Mesenchymal stem cell (in vitro differentiated cells and primary cell): ENCODE measurements around the gene ARHGEF16.

Source experiments
- DNase-seq: peaks from one replicate; pipeline ENCODE4 v3.0.0-alpha.2; 2013
- H2AFZ ChIP-seq: one replicate; pipeline ENCODE4 v1.6.1; 2013; ENCODE audit warnings: low read depth, mild to moderate bottlenecking, control low read depth, inconsistent platforms, low read length, moderate library complexity
- H2AK5ac ChIP-seq: 2 replicates; pipeline ENCODE4 v1.6.1; 2013; ENCODE audit warnings: low read length, moderate library complexity, mild to moderate bottlenecking, inconsistent platforms; ENCODE audit not compliant: severe bottlenecking
- H2BK120ac ChIP-seq: one replicate; pipeline ENCODE4 v1.6.1; 2013; ENCODE audit warnings: low read depth, mild to moderate bottlenecking, inconsistent platforms, low read length, moderate library complexity
- H2BK12ac ChIP-seq, 2 experiments: one replicate each; pipeline ENCODE4 v1.6.1; 2013; ENCODE audit warnings: inconsistent platforms in 2 of 2, low read length in 2 of 2, mild to moderate bottlenecking in 2 of 2, moderate library complexity in 2 of 2, control low read depth in 1 of 2
- H2BK15ac ChIP-seq: one replicate; pipeline ENCODE4 v1.6.1; 2013; ENCODE audit warnings: mild to moderate bottlenecking, low read depth, inconsistent platforms; ENCODE audit not compliant: poor library complexity, severe bottlenecking
- H2BK5ac ChIP-seq: 2 replicates; pipeline ENCODE4 v1.6.1; 2013; ENCODE audit warnings: low read depth, mild to moderate bottlenecking, low read length, control low read depth, inconsistent platforms; ENCODE audit not compliant: poor library complexity, severe bottlenecking
- H3K14ac ChIP-seq, 2 experiments: one replicate each; pipeline ENCODE4 v1.6.1; 2013; ENCODE audit warnings: inconsistent platforms in 2 of 2, low read length in 2 of 2, control low read depth in 1 of 2, mild to moderate bottlenecking in 1 of 2, moderate library complexity in 1 of 2
- H3K18ac ChIP-seq, 2 experiments: one replicate each; pipeline ENCODE4 v1.6.1; 2013; ENCODE audit warnings: inconsistent platforms in 2 of 2, low read length in 2 of 2, control low read depth in 1 of 2, low read depth in 1 of 2, mild to moderate bottlenecking in 1 of 2
- H3K23ac ChIP-seq, 2 experiments: one replicate each; pipeline ENCODE4 v1.6.1; 2013; ENCODE audit warnings: inconsistent platforms in 2 of 2, low read length in 2 of 2, mild to moderate bottlenecking in 2 of 2, moderate library complexity in 2 of 2, control low read depth in 1 of 2
- H3K27ac ChIP-seq: 2 replicates; pipeline ENCODE4 v1.5.1; 2013; ENCODE audit warnings: mild to moderate bottlenecking, moderate library complexity, low read length, control low read depth, inconsistent platforms; ENCODE audit not compliant: poor library complexity, severe bottlenecking
- H3K27me3 ChIP-seq, 2 experiments: 2 replicates each; pipeline versions ENCODE4 v1.6.1 to v1.7.0; 2013; ENCODE audit warnings: low read length in 2 of 2, mild to moderate bottlenecking in 2 of 2, moderate library complexity in 2 of 2, control low read depth in 1 of 2, inconsistent platforms in 1 of 2; ENCODE audit not compliant: control insufficient read depth in 1 of 2, insufficient read depth in 1 of 2
- H3K36me3 ChIP-seq, 2 experiments: 2 replicates each; pipeline versions ENCODE4 v1.6.1 to v1.7.0; 2013; ENCODE audit warnings: low read length in 2 of 2, control low read depth in 1 of 2, inconsistent platforms in 1 of 2, low read depth in 1 of 2, mild to moderate bottlenecking in 1 of 2; ENCODE audit not compliant: insufficient read depth in 2 of 2, control insufficient read depth in 1 of 2
- H3K4ac ChIP-seq, 2 experiments: one replicate each; pipeline ENCODE4 v1.6.1; 2013; ENCODE audit warnings: inconsistent platforms in 2 of 2, low read length in 2 of 2, mild to moderate bottlenecking in 2 of 2, moderate library complexity in 2 of 2, control low read depth in 1 of 2, low read depth in 1 of 2
- H3K4me1 ChIP-seq: 2 replicates; pipeline ENCODE4 v1.6.1; 2013; ENCODE audit warnings: low read depth, low read length, control low read depth; ENCODE audit not compliant: control insufficient read depth, insufficient read depth
- H3K4me2 ChIP-seq: 2 replicates; pipeline ENCODE4 v1.6.1; 2013; ENCODE audit warnings: low read length, mild to moderate bottlenecking, inconsistent platforms; ENCODE audit not compliant: poor library complexity, severe bottlenecking
- H3K4me3 ChIP-seq, 2 experiments: 2 replicates each; pipeline versions ENCODE4 v1.5.1 to v1.7.0; 2013; ENCODE audit warnings: low read length in 2 of 2, mild to moderate bottlenecking in 2 of 2, control low read depth in 1 of 2, low read depth in 1 of 2; ENCODE audit not compliant: insufficient read depth in 1 of 2
- H3K79me1 ChIP-seq: replicated peaks from 2 replicates; pipeline ENCODE4 v1.6.1; 2013; ENCODE audit warnings: mild to moderate bottlenecking, control low read depth, low read length, inconsistent platforms; ENCODE audit not compliant: poor library complexity, severe bottlenecking
- H3K9ac ChIP-seq: 2 replicates; pipeline ENCODE4 v1.7.0; 2013; ENCODE audit warnings: mild to moderate bottlenecking, low read length, moderate library complexity
- H3K9me3 ChIP-seq: 2 replicates; pipeline ENCODE4 v1.7.0; 2013; ENCODE audit warnings: mild to moderate bottlenecking, low read length; ENCODE audit not compliant: control insufficient read depth
- H4K8ac ChIP-seq: one replicate; pipeline ENCODE4 v1.6.1; 2013; ENCODE audit warnings: inconsistent platforms, mild to moderate bottlenecking, low read length, moderate library complexity
- H4K91ac ChIP-seq: one replicate; pipeline ENCODE4 v1.6.1; 2013; ENCODE audit warnings: mild to moderate bottlenecking, low read length, inconsistent platforms
- WGBS: methylation state at CpG from one replicate; pipeline ENCODE4 v1.1.7; 2013; ENCODE audit warnings: mixed read lengths; 5-methylcytosine and 5-hydroxymethylcytosine counted together

ARHGEF16 gene

DNA sequence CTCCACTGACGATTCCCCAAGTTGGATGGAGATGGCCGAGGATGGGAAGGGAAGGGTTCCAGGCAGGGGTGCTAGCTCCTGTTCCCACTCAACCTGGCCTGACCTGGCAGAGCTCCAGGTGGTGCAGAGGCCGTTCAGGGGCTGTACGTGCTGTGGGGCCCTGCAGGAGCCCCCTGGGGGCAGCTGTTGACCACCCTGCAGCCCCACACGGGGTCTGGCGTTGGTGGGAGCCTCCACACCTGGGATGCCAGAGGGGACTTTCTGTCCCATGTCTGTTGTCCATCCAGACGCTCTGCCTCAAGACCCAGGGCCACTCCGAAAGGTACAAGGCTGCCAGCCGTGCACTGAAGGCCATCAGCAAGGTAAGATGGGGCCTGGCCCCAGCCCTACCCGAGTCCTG, 20.0 kb downstream of the ARHGEF16 start:
- 81% methylated on average over 10 of the region's 10 CpGs for WGBS
- Histone ChIP-seq H3K9me3 (no peaks in the 10 kb centered on the region), H3K14ac (no peak overlapping the region)

DNA sequence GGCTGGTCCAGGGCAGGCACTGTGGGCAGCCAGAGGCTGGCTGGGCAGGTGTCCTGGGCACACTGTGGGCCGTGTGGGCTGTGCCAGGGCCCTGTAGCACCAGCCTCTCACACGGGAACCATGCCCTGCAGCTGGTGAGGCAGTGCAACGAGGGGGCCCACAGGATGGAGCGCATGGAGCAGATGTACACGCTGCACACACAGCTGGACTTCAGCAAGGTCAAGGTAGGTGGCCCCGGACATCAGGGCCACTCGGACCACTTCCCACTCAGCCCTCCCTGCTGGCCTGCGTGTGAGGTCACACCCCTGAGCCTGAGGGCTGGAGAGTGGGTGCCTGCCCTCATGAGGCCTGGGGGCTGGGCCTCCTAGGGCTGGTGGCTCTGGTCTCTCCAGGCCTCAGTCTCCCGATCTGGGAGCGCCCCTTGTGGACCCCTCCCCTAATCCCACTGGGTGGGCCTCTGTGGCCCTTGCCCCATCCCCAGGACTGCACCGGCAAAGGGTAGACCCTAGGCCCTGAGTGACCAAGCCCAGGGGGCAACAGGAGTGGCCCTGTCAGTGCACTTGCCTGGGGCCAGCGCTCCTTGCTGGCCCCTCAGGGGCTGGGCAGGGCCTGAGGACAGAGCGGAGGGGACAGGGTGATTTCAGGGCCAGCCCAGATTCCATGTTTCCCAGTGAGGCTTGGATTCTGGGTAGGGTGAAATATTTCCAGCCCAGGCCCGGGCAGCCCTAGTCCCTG, 21.5 kb downstream of the ARHGEF16 start:
- Histone ChIP-seq H2BK15ac (no peak overlapping the region), H3K9ac (no peak overlapping the region), H2AFZ (no peak overlapping the region), H4K8ac (no peak overlapping the region), H3K14ac (no peak overlapping the region), H3K27ac (no peak overlapping the region), H2BK120ac (no peak overlapping the region), H3K9me3 (no peaks in the 10 kb centered on the region), H3K79me1 (no peaks in the 10 kb centered on the region), H4K91ac (no peak overlapping the region), H3K4me2 (no peak overlapping the region), H3K18ac (no peak overlapping the region), H2AK5ac (no peak overlapping the region), H3K27me3 (peaks cover 0 to 50% of the 10 kb centered on the region in 2 experiments), H2BK12ac (no peak overlapping the region), H3K4ac (no peak overlapping the region), H3K36me3 (no peaks in the 10 kb centered on the region), H3K4me1 (peaks cover 35% of the 10 kb centered on the region), H2BK5ac (no peak overlapping the region), H3K4me3 (no peak overlapping the region), H3K23ac (no peak overlapping the region)
- DNase-seq: no peak
- WGBS: 96% methylated on average over 14 of the region's 14 CpGs

More for the DNA sequence above, 20.0 kb downstream of the ARHGEF16 start:
- Histone ChIP-seq H3K4me2 (no peak overlapping the region), H3K4me3 (no peak overlapping the region), H3K18ac (no peak overlapping the region), H3K23ac (no peak overlapping the region), H3K27me3 (peaks cover 0 to 41% of the 10 kb centered on the region in 2 experiments), H2BK12ac (no peak overlapping the region), H2BK120ac (no peak overlapping the region), H3K79me1 (no peaks in the 10 kb centered on the region), H3K36me3 (no peaks in the 10 kb centered on the region), H4K91ac (no peak overlapping the region), H3K9ac (no peak overlapping the region), H2BK5ac (no peak overlapping the region), H3K4ac (no peak overlapping the region), H2AFZ (no peak overlapping the region), H2AK5ac (no peak overlapping the region), H4K8ac (no peak overlapping the region), H2BK15ac (no peak overlapping the region), H3K27ac (no peak overlapping the region), H3K4me1 (peaks cover 47% of the 10 kb centered on the region)
- no peak for DNase-seq

DNA sequence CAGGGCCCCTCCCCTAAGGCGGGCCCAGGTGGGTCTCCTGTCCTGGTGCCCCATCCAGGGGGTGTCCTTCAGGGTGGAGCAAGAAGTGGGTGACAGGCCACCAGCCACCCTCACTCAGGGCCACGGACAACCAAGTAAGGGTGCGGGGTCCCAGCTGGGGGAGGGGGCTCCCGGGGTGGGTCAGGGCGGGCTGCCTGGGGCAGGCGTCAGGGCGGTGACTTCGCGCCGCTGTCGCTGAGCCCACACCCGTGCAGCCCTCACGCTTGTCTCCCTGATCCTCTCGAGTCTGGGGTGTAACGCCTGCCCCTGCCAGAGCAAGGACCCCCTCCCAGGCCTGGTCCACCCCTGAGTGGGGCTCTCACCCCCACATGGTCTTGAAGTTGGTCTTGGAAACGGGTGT, 22.2 kb downstream of the ARHGEF16 start:
- no peak overlapping the region for H4K8ac ChIP-seq

DNA sequence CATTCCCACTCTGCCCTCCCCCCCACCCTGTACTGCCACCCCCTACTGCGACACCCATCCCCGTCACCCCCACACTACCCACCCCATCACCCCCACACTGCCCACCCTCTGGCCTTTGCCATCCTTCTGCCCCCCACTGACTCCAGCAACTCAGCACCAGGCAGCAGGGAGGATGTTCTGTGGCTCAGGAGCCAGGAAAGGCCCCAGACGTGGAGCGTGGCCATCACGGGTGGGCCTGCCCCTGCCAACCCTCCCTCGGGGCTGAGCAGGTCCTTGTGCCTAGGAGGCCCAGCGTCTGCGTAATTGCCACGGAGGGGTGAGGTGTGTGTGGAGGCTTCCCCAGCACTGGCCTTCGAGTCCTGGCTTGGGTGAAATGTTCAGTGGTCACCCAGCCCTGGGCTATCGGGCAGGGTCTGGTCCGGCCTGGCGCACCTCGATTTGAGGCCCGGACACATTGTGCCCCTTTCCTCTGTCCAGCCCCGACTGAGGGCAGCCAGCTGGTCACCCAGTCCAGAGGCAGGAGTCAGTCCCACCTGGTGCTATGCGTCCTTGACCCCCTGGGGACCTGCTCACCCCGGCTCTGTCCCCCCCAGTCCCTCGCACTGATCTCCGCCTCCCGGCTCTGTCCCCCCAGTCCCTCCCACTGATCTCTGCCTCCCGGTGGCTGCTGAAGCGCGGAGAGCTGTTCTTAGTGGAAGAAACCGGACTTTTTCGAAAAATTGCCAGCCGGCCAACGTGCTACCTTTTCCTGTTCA, 23.0 kb downstream of the ARHGEF16 start:
- Histone ChIP-seq H2BK12ac (no peak overlapping the region), H3K9ac (no peak overlapping the region), H3K27ac (no peak overlapping the region), H3K4ac (no peak overlapping the region), H3K27me3 (peaks cover 0 to 55% of the 10 kb centered on the region in 2 experiments), H3K14ac (no peak overlapping the region), H3K79me1 (no peaks in the 10 kb centered on the region), H3K36me3 (no peaks in the 10 kb centered on the region), H3K4me2 (no peak overlapping the region), H3K4me3 (no peak overlapping the region), H3K18ac (no peak overlapping the region), H2AK5ac (no peak overlapping the region), H3K23ac (no peak overlapping the region), H4K8ac (no peak overlapping the region), H2AFZ (no peak overlapping the region), H2BK15ac (no peak overlapping the region), H3K9me3 (no peaks in the 10 kb centered on the region), H3K4me1 (peaks cover 26% of the 10 kb centered on the region), H4K91ac (no peak overlapping the region), H2BK120ac (no peak overlapping the region), H2BK5ac (no peak overlapping the region)
- no peak for DNase-seq
- WGBS: 86% methylated on average over 26 of the region's 28 CpGs

More for the DNA sequence above, 22.2 kb downstream of the ARHGEF16 start:
- Histone ChIP-seq H2BK15ac (no peak overlapping the region), H3K79me1 (no peaks in the 10 kb centered on the region), H2BK5ac (no peak overlapping the region), H3K27me3 (peaks cover 0 to 57% of the 10 kb centered on the region in 2 experiments), H3K27ac (no peak overlapping the region), H3K4ac (no peak overlapping the region), H4K91ac (no peak overlapping the region), H3K14ac (no peak overlapping the region), H2BK12ac (no peak overlapping the region), H2AFZ (no peak overlapping the region), H2BK120ac (no peak overlapping the region), H3K9ac (no peak overlapping the region), H3K18ac (no peak overlapping the region), H3K4me2 (no peak overlapping the region), H3K4me3 (no peak overlapping the region), H3K9me3 (no peaks in the 10 kb centered on the region), H3K23ac (no peak overlapping the region), H3K36me3 (no peaks in the 10 kb centered on the region), H3K4me1 (peaks cover 28% of the 10 kb centered on the region), H2AK5ac (no peak overlapping the region)
- 93% methylated on average over 16 of the region's 16 CpGs for WGBS
- DNase-seq: no peak
